NCI-H2196 treated with DMSO at 0.1 percent for 48 hours (cell line): Measurements from ENCODE around the gene PDE1A.

Source experiments
- DNase-seq: peaks from one replicate; lab custom pipeline; 2025; ENCODE audit not compliant: unreplicated experiment; lab: John Stamatoyannopoulos, UW

Gene PDE1A

GRCh38 chr2:182359027-182359989 is 67.5 kb downstream of the PDE1A start:
- DNase-seq: no peak

- DNase-seq: no peak
Observed at GRCh38 chr2:182358601-182359000, 68.2 kb downstream of the PDE1A start.

- DNase-seq: no peak
Observed at GRCh38 chr2:182355815-182356214, 71.0 kb downstream of the PDE1A start.

- DNase-seq: no peak
Observed at GRCh38 chr2:182351427-182351826, 75.4 kb downstream of the PDE1A start.

DNA sequence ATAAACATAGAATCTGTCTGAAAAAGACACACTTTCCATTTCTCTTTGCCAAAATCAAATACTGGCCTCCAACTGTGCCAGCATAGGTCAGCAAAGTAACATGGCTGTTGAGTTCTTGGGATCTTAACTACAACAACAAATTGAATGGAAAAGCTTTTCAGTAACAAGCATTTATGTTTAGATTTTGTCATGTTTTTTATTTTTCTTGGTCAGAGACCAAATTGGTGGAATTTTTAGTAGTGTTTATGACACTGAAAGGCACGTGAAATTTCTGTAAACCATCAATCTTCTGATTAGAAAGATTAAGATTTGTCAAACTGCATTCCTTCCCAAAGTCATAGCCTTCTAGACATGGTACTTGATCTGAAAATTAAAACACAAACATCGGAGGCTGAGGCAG is 77.6 kb downstream of the PDE1A start:
- DNase-seq: no peak

DNA sequence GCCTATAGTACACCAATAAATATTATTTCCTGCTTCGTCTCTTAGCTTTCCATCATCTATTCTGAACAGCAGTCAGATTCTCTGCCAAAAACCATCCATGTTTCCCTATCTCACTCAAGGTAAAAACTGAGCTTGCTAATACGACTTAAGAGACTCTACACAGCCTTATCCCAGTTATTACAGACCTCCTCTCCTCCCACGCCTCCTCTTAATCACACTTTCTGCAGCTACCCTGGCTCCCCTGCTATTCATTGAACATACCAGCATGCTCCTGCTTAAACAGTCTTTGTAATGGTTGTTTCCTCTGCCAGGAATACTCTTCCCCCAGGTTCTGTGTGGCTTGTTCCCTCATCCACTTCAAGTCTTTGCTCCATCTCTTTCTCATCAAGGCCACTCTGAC is 81.5 kb downstream of the PDE1A start:
- no peak for DNase-seq

DNA sequence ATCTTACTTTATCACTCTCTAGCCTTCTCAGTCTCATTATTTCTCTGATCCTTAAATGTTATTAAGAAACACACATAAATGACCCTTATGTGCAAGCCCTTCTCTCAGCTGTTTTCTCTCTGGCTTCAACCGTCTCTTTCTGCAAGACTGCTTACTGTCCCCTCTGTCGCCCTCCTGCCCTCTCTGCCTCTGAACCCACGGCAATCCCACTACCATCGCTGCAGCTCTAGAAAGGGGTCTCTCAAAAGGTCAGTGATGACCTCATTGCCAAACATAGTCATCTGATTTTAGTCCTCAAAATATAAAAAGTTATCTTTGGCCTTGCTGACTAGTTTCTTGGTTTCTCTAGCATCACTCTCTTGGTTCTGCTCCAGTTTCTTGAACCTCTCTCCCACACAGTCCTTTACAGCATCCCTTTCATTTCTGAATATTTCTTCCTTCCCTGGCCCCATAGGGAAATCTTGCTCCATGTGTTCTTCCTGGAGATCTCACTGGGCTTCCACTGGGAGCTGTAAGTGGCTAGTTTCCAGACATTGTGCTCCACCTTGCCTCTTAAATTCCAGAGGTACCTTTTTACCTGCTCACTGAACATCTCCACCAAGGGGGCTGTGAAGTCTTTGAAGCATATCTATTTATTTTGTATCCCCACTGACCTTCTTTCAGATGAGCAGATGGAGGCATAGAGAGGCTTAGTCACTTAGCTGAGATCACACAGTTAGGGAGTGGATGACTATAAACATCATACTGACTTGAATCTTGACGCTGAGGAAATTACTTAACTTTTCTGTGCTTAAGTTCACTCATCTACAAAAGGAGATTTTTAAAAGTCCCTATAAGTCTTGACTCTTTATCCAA is 96.2 kb downstream of the PDE1A start:
- DNase-seq: no peak

DNA sequence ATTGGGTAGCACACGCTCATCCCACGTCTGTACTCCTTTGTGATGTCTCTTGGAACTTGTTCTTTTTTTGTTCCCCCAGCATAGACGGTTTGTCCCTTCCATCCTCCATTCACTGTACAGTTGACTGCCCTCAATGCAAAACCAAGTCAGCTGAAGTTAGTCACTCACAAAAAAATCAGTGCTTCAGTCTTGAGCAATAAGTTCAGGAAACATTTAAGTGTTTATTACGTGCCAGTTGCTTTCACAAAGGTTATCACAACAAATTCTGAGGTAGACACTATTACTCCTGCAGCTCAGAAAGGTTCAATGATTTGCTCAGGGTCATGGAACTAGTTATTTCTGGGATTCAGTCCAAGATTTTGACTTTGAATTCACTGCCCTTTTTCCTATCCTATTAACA is 102.2 kb downstream of the PDE1A start:
- DNase-seq: no peak

GRCh38 chr2:182321096-182321495 is 105.7 kb downstream of the PDE1A start:
- no peak for DNase-seq

DNA sequence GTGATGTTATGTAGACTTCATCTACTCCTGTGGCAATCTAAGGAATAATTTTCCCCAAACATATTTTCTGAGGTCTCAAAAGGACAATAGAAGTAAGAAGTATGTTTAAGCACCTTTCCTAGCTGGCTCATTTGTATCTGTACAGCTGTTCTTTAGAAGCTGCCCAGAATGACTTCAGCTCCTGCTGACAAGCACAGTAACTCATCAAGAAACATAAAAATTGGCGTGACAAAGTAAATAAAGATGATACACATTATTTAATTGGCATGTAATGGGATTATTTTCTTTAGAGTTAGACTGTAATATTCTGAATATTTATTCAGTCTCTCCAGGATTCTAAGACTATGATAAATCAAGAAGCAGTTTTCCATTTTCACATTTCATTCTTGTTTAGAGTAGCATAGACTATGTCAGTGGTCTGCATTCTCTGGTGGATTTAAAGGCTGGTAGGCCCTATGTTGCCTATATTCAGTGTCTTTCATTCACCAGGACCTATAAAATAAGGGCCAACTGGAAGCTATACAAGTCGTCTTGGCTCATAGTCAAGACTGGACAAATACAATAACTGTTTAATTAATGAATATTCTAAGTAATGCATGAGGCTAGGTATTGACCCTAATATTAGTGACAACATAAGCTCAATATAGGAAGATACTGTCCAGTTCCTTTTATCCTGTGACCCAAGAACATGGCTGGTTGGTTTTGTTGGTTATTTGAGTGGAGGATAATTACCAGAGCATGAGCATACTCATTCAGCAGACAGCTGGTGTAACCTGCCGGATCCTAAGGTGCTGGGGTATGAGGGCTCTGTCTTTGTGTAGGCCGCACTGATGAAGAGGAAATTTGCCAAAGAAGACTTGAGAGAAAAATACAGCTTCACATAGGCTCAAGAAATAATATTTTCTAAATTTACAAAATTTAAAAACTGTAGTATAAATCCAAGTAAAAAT is 107.0 kb downstream of the PDE1A start:
- DNase-seq: no peak

DNA sequence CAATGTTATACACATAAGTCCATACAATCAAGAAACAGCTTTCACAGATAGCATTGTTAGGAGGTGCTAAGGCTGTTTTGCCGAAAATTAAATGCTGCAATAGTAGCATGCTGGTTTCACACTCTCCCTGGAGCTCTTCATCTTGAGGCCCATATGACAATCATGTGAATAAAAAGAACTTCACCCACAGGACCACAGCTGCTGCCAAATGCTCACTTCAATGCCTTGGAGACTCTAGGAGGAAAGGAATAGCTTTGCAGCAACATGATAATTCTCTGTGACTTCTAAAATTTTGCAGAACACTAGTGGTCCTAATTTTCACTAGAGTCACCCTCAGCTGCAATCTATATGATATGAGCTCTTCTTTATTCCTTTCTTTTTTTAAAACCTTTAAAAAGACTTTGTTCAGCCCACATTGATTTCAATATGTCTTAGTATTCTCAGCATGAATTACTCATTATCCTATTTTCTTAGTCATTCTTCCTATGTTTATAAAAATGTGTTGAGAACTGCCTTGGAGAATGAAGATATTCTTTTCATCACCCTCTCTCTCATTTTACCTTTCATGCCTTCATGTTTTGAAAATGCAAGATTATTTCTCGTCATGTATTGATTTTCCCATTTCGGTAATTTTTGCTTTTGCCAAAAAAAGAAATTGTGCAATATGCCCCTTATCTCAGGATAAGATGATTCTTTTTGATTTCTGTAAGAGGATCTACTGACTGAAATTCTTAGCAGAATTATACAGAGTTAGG is 108.2 kb downstream of the PDE1A start:
- DNase-seq: no peak

DNA sequence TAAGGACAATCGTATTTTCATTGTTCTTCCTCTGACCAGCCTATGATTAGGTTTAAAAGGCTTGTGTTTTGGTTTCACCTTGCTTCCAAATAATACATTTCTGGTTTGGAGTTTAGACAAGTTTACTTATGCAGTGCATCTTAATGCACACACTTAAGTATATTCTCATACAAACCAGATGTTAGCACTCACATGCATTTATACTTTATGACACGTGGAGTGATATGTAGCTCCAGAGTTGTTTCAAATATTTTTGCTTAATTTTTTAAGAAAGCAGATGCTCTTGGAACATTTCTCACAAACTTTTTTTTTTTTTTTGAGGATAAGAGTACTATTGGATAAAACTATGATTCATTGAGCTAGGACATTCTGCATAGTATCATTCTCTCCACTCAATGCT is 109.9 kb downstream of the PDE1A start:
- no peak for DNase-seq

DNA sequence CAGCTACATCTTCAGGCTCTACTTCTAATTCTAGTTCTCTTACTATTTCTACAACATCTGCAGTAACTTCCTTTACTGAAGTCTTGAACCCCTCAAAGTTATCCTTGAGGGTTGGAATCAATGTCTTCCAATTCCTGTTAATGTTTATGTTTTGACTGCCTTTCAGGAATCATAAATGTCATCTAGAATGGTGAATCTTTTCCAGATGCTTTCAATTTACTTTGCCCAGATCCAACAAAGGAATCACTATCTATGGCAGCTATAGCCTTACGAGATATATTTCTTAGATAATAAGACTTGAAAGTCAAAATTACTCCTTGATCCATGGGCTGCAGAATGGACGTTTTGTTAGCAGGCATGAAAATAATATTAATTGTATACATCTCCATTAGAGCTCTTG is 123.9 kb downstream of the PDE1A start:
- DNase-seq: no peak

- no peak for DNase-seq
Observed at GRCh38 chr2:182302174-182302573, 124.7 kb downstream of the PDE1A start.

- DNase-seq: no peak
Observed at GRCh38 chr2:182301093-182301492, 125.7 kb downstream of the PDE1A start.

DNA sequence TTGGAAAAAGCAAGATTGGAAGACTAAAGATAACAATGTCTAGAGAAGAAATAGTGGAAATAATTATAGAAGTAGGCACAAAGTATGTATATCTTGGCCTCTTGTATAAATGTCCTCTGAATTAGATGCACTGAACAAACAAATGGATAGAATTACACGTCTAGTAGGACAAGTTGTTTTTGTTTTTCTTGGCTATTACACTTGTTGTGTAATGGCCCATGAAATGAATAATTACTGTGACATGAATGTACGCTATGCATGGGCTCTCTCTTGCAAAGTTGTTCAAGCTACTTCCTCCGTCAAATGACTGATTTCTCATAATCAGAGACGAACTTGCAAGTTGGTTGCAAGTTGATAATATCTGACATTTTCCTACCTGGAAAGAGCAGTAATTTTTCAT is 126.2 kb downstream of the PDE1A start:
- DNase-seq: no peak

DNA sequence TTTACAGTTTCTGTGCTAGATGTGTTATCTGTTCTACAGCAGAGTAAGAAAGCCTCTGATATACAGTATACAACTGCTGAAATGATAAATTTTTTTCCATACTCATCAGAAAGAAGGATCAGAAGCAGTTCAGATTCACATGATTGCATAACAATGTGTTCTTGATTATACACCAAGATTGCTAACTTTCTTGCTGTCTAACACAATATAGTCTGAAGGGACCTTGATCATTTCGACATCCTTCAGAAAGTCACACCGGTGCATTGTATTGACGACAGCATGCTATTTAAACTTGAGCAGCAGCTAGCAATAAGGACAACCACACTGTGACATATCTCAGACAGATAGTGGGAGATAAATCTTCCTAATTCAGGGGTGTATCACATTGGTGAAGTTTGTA is 127.2 kb downstream of the PDE1A start:
- DNase-seq: no peak

GRCh38 chr2:182298456-182298855 is 128.4 kb downstream of the PDE1A start:
- DNase-seq: no peak

- no peak for DNase-seq
Observed at GRCh38 chr2:182291296-182291695, 135.5 kb downstream of the PDE1A start.

DNA sequence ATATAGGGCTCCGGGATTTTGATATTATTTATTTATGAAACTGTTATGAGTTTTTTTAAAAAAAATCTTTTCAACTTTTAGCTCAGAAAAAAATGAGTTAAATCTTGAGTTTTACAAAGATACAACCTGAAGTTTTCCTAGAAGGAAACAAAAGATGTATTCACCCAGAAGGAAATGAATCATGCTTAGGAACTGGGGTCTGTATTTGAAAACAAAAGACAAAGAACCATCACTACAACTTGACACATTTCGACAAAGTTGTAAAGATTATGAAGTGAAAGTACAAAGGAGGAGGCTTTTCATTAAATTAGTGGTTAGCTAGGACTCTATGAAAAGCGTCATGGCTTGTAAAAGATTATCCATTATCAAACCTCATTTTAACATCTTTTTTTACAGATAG is 143.3 kb downstream of the PDE1A start:
- DNase-seq: no peak
